PFSK-1 (cell line): ENCODE results near the gene SCGB1A1.

Experiments
- FOXP2 ChIP-seq: optimal IDR thresholded peaks from 2 replicates; pipeline ENCODE3; 2011; ENCODE audit warnings: borderline replicate concordance, control low read depth, inconsistent platforms; ENCODE audit not compliant: insufficient read depth; ENCODE audit errors: extremely low read length, extremely low read depth
- POLR2AphosphoS5 ChIP-seq: IDR thresholded peaks from 2 replicates; pipeline ENCODE4 v1.6.1; 2012; ENCODE audit warnings: low read depth, mild to moderate bottlenecking, control low read depth, low read length, moderate library complexity
- REST ChIP-seq, 2 experiments: IDR thresholded peaks; 2 replicates each; pipeline versions ENCODE4 v1.6.1 to v1.8.0; 2011 to 2012; ENCODE audit warnings: low read depth in 2 of 2, low read length in 2 of 2, control low read depth in 1 of 2, inconsistent platforms in 1 of 2, mild to moderate bottlenecking in 1 of 2, moderate library complexity in 1 of 2; ENCODE audit not compliant: insufficient read depth in 1 of 2
- SIN3A ChIP-seq: IDR thresholded peaks from 2 replicates; pipeline ENCODE4 v1.6.1; 2012; ENCODE audit warnings: mild to moderate bottlenecking, low read length, moderate library complexity, borderline replicate concordance; ENCODE audit not compliant: insufficient read depth
- TAF1 ChIP-seq: IDR thresholded peaks from 2 replicates; pipeline ENCODE4 v1.6.1; 2012; ENCODE audit warnings: low read length, control low read depth, borderline replicate concordance; ENCODE audit not compliant: insufficient read depth

Gene SCGB1A1

DNA sequence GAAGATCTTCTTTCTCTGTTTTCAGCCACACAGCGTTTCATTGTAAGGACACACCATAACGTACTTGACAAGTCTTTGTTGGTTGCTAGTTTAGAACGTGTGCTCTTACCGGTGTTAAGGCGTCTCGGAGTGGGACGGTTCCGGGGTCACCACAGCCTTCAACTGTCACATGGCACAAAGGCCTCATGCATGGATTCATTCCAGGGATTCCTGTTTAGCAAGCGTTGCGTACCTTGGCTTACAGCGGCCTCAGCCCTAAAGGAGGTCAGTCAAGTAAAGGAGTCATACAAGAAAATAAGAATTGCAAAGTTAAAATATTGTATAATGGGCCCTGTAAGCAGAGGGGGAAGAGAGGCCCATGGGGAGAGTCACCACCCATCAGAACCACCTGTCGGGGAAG, 2.2 kb upstream of the SCGB1A1 start:
- TF ChIP-seq SIN3A (no peak), REST (IDR thresholded peaks at IDR 0.05; ENCODE audit: insufficient read depth in 1 of 2, low read depth in 2 of 2, low read length in 2 of 2) (no peak), TAF1 (no peak), POLR2AphosphoS5 (no peak), FOXP2 (no peak)

DNA sequence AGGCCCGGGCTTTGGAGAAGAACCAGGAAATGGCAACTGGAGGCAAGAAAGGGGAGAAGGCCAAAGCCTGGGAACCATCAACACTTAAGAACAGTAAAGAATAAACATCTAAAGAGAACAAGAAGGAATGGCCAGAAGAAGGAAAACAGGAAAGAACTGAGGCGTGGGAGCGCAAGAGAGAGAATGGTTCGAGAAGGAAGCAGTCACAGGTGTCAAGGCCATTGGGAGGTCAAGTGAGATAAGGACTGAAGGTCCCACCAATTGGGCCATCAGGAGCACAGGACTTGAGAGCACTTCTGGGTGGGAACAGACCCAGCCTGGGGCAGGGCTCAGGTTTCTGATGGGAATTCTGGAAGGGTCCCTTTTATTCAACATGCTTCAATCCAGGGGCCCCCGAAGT, 697 bp upstream of the SCGB1A1 start:
- TF ChIP-seq FOXP2 (no peak), REST (IDR thresholded peaks at IDR 0.05; ENCODE audit: insufficient read depth in 1 of 2, low read depth in 2 of 2, low read length in 2 of 2) (no peak), SIN3A (no peak), POLR2AphosphoS5 (no peak), TAF1 (no peak)

GRCh38 chr11:62419314-62419929, 589 bp downstream of the SCGB1A1 start:
- TF ChIP-seq SIN3A (no peak), POLR2AphosphoS5 (no peak)

GRCh38 chr11:62419943-62420342, 1.1 kb downstream of the SCGB1A1 start:
- TF ChIP-seq REST (IDR thresholded peaks at IDR 0.05; ENCODE audit: insufficient read depth in 1 of 2, low read depth in 2 of 2, low read length in 2 of 2) (no peak), POLR2AphosphoS5 (no peak), TAF1 (no peak), SIN3A (no peak), FOXP2 (no peak)

GRCh38 chr11:62420882-62421281, 2.0 kb downstream of the SCGB1A1 start:
- TF ChIP-seq SIN3A (no peak), FOXP2 (no peak), TAF1 (no peak), REST (IDR thresholded peaks at IDR 0.05; ENCODE audit: insufficient read depth in 1 of 2, low read depth in 2 of 2, low read length in 2 of 2) (no peak), POLR2AphosphoS5 (no peak)
